ENCODE results near the gene CLEC10A.

DNA sequence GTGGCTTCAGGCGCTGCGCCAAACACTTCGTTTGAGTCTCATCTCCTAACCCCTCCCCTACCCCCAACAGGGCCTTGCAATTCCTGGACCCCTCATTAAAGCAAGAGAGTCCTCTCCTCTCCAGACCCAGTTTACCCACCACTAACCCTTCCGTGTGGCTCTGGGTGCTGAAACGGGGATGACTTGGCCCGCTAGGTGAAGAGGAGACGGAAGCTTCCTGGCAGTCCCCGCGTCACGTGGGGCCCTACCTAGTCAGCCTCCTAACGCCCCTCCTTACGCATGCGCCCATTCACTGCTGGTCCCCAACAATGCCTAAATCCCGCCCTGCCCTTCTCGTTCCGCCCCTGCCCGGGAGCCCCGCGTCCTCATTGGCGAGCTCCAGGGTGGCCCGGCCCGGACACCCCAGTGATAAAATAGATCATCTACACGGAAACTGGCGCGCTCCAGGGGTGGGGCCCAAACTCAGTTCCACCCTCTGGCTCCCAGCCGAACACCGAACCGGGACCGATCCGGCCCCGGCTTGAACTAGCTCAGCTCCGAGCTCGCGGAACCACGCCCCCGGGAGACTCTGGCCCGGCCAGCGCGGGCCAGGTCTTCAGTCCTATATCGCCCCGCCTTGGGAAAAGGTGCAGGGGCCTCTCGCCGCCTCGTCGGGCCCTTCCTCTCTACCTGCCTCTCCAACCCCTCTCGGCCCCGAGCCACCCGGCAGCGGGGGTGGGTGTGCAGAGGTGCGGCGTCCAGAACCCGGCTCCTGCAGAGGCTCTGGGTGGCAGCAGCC lies 44.3 kb downstream of the CLEC10A start, which contains the start of gene SLC16A13:
- TF ChIP-seq, protein P1, sequence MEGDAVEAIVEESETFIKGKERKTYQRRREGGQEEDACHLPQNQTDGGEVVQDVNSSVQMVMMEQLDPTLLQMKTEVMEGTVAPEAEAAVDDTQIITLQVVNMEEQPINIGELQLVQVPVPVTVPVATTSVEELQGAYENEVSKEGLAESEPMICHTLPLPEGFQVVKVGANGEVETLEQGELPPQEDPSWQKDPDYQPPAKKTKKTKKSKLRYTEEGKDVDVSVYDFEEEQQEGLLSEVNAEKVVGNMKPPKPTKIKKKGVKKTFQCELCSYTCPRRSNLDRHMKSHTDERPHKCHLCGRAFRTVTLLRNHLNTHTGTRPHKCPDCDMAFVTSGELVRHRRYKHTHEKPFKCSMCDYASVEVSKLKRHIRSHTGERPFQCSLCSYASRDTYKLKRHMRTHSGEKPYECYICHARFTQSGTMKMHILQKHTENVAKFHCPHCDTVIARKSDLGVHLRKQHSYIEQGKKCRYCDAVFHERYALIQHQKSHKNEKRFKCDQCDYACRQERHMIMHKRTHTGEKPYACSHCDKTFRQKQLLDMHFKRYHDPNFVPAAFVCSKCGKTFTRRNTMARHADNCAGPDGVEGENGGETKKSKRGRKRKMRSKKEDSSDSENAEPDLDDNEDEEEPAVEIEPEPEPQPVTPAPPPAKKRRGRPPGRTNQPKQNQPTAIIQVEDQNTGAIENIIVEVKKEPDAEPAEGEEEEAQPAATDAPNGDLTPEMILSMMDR (conservative IDR thresholded peaks at IDR 0.05), result no peak
- no peak for TF ChIP-seq ZFX (IDR thresholded peaks at IDR 0.05)

Data from C4-2B (cell line).